HG02623 (cell line): ENCODE measurements around the gene BPGM.

Experiments used
- ATAC-seq: cut with Tn5 transposase; IDR thresholded peaks from one replicate; pipeline ENCODE4 v1.9.1; 2021; ENCODE audit warnings: moderate library complexity; ENCODE audit not compliant: unreplicated experiment

The BPGM gene

DNA sequence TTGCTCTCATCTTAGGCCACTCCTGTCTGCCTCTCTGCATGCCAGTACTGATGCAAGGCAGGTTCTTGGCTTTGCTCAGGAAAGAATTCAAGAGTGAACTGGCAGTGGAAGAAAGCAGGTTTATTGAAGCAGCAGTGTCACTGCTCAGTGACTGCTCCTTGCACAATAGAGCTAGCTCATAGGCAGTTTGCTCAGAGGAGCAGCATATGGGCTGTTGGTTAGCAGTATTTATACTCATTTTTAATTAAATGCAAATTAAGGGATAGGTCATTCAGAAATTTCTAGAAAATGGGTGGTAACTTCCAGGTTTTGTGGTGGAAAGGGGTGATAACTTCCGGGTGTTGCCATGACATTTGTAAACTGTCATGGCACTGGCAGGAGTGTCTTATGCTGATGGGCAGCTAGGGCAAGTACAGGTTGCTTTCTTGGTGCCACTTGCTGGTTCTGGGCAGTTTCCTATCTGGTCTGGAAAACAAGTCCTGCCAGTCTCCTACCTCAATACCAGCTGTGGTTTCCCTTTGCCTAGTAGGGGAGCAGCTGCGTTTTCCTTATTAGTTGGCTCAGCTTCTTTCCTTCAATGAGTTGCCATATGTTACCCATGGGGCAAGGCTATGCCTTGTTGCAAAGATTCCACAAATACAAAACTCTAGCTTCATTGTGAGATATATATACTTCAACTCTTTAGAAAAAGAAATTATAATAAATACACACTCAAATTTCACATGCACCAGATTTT is 68.0 kb downstream of the BPGM start:
- no peak for ATAC-seq

DNA sequence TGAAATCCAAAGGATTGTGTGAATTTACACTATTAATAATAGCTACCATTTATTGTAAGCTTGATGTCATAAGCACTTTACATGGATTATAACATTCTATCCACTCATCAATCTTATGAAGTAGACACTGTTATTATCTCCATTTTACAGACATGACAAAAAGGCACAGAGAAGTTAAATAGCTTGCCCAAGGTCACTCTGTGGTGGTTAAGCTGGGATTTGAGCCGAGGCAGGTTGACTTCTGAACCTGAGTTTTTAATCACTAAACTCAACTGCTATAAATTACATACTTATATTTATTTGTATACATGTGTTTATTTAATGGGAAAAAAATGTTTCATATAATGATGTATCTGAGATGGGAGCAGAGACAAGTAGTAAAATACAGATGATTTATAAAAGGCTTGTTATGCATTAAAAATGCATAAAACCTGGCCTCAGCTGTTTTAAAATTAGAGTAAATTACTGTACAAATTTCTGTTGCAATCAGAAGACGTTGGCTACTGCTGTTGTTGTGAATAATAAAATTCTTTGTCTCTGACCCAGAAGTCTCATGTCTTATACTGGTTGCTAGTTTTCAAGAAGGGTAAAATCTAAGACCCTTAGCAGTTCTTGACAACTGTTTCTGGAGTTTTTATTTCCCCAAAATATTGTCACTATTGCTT is 71.7 kb downstream of the BPGM start:
- ATAC-seq, result no peak

DNA sequence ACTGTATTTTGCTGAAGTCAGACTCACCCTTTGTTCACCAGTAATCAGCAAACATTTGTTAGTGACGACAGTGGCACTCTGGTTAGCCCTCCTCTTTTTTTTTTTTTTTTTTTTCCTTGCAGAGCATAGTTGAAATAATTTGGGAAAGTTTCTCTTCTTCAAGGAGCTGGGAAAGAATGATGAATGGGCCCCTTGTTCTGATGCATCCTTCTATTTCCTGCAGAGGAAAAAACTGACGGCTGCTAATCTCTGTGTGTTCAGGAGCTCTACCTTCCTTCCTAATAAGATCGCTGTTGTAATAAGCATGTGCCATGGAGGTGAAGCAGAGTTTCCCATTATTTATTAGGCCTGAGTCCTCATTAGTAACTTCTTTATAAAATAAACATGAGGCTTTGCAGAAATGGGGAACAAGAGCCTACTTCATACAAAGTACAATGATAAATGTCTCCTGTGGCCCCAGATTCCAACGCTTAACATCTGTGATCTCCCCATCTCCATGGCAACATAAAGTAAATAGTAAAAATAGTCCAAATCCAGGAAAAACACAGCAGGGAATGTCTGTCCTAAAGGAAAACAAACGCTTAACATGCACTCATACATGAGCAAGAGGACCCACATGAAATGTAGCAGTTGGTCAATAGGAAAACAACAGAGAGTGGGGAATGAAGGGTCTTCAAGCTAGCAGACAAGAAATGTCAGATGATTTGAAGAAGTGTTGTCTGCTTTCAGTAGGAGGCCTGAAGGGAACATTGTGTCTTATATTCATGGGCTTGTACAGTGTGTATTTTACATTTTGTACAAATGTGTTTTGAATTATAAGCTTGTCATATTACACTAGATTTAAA is 73.7 kb downstream of the BPGM start:
- no peak for ATAC-seq

DNA sequence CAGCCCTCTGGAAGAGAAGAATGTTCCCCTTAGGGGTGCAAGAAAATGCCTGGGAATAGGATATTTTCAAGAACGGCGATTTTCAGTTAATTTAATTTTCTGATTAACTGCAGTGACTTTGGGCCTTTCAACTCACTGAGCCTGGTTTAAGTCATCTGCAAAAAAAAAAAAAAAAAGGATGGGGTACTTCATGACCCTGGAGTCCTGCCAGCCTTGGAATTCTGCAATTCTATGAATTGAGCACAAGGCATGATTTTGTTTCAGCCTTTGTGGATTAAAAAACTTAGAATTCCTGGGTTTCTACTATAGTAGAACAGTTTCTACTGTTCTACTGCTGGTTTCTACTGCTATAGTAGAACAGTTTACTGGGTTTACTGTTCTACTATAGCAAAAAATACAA is 74.5 kb downstream of the BPGM start:
- ATAC-seq, result no peak

DNA sequence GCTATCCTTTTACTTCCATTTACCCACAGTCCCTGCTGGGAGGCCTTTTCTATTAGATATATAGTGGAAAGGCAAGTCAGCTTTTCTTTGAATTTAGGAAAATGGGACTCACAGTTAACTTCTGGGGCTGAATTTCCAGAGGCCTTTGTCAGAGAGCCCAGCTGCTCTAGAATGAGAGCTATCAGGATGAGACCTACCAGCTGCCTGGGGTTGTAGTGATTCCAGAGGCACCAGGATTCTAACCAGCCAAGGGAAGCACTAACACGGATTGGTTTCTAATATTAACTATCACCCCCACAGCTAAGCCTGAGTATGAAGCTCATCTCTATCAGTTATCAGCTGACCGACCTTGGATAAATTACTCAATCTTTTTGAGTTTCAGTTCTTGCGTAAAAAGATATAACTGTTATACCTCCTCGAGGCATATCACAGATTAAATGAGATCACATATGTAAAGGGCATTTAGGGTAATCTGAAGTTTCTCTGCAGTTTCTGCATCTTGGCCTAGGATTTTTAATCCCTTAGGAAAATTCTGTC is 76.2 kb downstream of the BPGM start:
- no peak for ATAC-seq

DNA sequence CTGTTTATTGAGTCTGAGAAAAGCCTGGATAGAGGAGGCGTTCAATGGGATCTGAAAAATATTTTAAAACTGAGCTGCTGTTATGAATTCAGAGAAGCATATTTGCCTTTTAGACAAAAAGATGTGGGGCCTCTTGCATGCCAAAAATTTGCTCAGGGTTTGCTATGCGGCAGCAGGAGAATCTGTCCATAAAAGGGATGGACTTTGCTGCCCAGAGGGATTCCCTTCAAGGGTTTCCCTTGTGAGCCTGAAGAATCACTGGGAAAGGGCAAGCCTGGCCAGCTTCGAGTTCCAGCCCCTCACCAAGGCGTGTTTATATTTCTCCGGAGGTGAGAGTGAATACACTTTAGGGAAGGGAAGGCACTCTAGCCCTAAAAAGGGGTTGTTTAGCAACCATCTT is 77.2 kb downstream of the BPGM start:
- ATAC-seq, result no peak

DNA sequence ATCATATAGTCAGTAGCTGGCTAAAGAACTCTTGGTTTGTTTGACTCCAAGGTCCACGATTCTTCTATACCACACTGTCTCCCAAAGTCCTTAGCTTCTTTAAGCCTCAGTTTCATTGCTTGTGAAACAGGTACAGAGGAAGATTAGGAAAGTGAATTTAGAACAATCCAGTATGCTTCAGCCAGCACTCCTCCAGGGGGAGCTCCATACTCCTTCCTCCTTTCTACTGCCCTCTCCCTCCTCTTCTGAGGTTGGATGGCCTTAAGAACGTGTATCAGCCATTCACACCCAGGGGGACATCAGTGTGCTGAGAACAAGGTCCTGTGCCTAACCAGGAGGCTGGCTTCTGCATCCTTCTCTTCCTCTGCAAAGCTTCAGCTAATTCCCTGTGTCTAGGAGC is 78.0 kb downstream of the BPGM start:
- no peak for ATAC-seq

DNA sequence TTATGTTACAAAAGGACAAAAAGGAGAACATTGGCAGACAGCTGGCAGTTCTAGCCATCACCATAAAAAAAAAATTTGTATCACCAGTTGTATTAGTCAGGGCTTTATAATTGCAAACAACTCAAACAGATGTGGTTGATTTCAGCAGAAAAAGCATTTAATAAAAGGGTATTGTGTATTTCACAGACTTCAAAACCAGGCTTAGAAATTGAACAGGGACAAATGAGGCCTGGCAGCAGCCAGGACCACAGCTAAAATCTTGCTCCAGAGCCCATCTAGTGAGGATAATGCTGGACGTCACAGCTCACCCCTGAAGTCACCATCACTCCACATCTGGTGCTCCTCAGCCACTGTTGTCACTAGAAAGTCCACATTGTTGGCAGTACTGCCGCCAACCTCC is 79.9 kb downstream of the BPGM start:
- ATAC-seq, result no peak

DNA sequence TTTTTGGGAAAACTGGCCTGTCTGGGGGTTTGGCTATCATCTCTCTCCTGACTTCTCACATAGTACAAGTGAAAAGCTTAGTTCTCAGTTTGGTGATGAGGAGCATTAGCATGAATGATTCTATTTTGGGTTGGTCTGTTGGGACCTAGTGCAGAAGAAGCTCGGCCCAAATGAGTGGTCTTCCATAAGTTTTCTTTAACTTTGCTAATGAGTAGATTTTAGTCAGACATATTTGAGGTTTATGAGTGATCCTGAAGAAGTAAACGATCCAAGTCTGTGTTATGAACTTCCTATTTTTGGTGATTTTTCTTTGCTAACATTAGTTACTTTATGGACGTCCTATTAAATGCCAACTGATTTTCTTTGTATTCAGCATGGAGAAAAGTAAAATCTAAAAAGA is 81.1 kb downstream of the BPGM start:
- no peak for ATAC-seq
